NT2/D1 (cell line): Measurements from ENCODE around the gene FSIP1.

ENCODE experiments used
- SUZ12 ChIP-seq: IDR thresholded peaks from 2 replicates; pipeline ENCODE4 v1.6.1; 2011; ENCODE audit not compliant: insufficient read length, insufficient read depth; ENCODE audit errors: extremely low read depth
- ZNF274 ChIP-seq: IDR thresholded peaks from 2 replicates; pipeline ENCODE4 v1.6.1; 2011; ENCODE audit warnings: mild to moderate bottlenecking, low read depth, low read length

DNA sequence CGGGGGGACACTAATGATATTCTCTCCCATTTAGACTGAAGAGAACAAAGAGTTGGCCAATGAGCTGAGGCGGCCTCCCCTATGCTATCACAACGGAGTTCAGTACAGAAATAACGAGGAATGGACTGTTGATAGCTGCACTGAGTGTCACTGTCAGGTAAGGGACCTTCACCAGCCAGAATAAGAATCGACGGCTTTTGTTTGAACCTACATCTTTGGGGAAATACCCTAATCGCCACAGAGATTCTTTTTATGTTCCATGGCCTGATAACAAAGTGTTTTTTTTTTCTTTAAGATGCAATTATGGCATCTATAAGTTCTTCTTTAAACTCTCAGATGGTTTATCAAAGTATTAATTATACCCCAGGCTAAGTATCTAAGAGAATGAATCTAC is 198.4 kb downstream of the FSIP1 start:
- TF ChIP-seq SUZ12: no peak
- TF ChIP-seq ZNF274: no peak
